ENCODE results near the gene RASGRF2. TPM values are rescaled to one million over a fixed set of nuclear protein-coding genes. Genes with fewer than 3 reads are reported as not detected.
A peak's percentile ranks its signal among the peaks of the same experiment; 100 is the strongest.
"Not testable (repeated sequence)": the region's sequence is repeated elsewhere in the genome, so short reads cannot be mapped to it uniquely, and the experiment has no call there.

RASGRF2 gene
- total RNA-seq, 1 experiment from 2014 or later: 2.7 TPM

GRCh38 chr5:81124689-81125088 lies 164.5 kb downstream of the RASGRF2 start:
- H3K27me3 ChIP-seq, H3K36me3 ChIP-seq, DNase-seq: not testable (repeated sequence)

GRCh38 chr5:81125959-81126358 lies 165.8 kb downstream of the RASGRF2 start:
- Histone ChIP-seq H3K27me3 (no peaks in the 10 kb centered on the region), H3K9me3 (no peaks in the 10 kb centered on the region), H3K36me3 (no peaks in the 10 kb centered on the region), H3K4me3 (no peak overlapping the region)
- no peak for DNase-seq

More at GRCh38 chr5:81124689-81125088, 164.5 kb downstream of the RASGRF2 start:
- not testable (repeated sequence) for H3K9me3 ChIP-seq, H3K4me3 ChIP-seq

GRCh38 chr5:81128416-81128815 lies 168.3 kb downstream of the RASGRF2 start:
- no peak for DNase-seq
- H3K36me3 ChIP-seq: no peaks in the 10 kb centered on the region
- H3K4me3 ChIP-seq: no peak overlapping the region
- H3K27me3 ChIP-seq: no peaks in the 10 kb centered on the region
- H3K9me3 ChIP-seq: no peaks in the 10 kb centered on the region

GRCh38 chr5:81132381-81132780 lies 172.2 kb downstream of the RASGRF2 start:
- no peaks in the 10 kb centered on the region for H3K36me3 ChIP-seq
- H3K4me3 ChIP-seq: no peak overlapping the region
- H3K9me3 ChIP-seq: no peaks in the 10 kb centered on the region
- no peak for DNase-seq
- H3K27me3 ChIP-seq: no peaks in the 10 kb centered on the region

GRCh38 chr5:81134066-81134465 lies 173.9 kb downstream of the RASGRF2 start:
- Histone ChIP-seq H3K36me3 (no peaks in the 10 kb centered on the region), H3K4me3 (no peak overlapping the region), H3K9me3 (no peaks in the 10 kb centered on the region), H3K27me3 (no peaks in the 10 kb centered on the region)
- no peak for DNase-seq

GRCh38 chr5:81134566-81134965 lies 174.4 kb downstream of the RASGRF2 start:
- Histone ChIP-seq H3K27me3 (no peaks in the 10 kb centered on the region), H3K4me3 (no peak overlapping the region), H3K36me3 (no peaks in the 10 kb centered on the region), H3K9me3 (no peaks in the 10 kb centered on the region)
- no peak for DNase-seq

GRCh38 chr5:81136557-81136956 lies 176.4 kb downstream of the RASGRF2 start:
- no peaks in the 10 kb centered on the region for H3K9me3 ChIP-seq
- H3K27me3 ChIP-seq: no peaks in the 10 kb centered on the region
- no peak overlapping the region for H3K4me3 ChIP-seq
- no peak for DNase-seq
- no peaks in the 10 kb centered on the region for H3K36me3 ChIP-seq

- DNase-seq: no peak
- Histone ChIP-seq H3K27me3 (no peaks in the 10 kb centered on the region), H3K36me3 (no peaks in the 10 kb centered on the region), H3K9me3 (no peaks in the 10 kb centered on the region), H3K4me3 (no peak overlapping the region)
Observed at GRCh38 chr5:81137833-81138232, 177.7 kb downstream of the RASGRF2 start.

GRCh38 chr5:81140441-81140840 lies 180.3 kb downstream of the RASGRF2 start:
- DNase-seq: no peak
- H3K9me3 ChIP-seq: no peaks in the 10 kb centered on the region
- H3K36me3 ChIP-seq: no peaks in the 10 kb centered on the region
- no peaks in the 10 kb centered on the region for H3K27me3 ChIP-seq
- H3K4me3 ChIP-seq: no peak overlapping the region

GRCh38 chr5:81140943-81141342 lies 180.8 kb downstream of the RASGRF2 start:
- no peaks in the 10 kb centered on the region for H3K36me3 ChIP-seq
- peak; percentile 50 for DNase-seq
- H3K4me3 ChIP-seq: no peak overlapping the region
- H3K9me3 ChIP-seq: no peaks in the 10 kb centered on the region
- no peaks in the 10 kb centered on the region for H3K27me3 ChIP-seq

GRCh38 chr5:81142108-81142507 lies 181.9 kb downstream of the RASGRF2 start:
- DNase-seq: no peak
- Histone ChIP-seq H3K27me3 (no peaks in the 10 kb centered on the region), H3K36me3 (no peaks in the 10 kb centered on the region), H3K9me3 (no peaks in the 10 kb centered on the region), H3K4me3 (no peak overlapping the region)

GRCh38 chr5:81145329-81145935 lies 185.3 kb downstream of the RASGRF2 start:
- DNase-seq: no peak
- Histone ChIP-seq H3K36me3 (no peaks in the 10 kb centered on the region), H3K9me3 (no peaks in the 10 kb centered on the region), H3K27me3 (no peaks in the 10 kb centered on the region), H3K4me3 (no peak overlapping the region)

- H3K27me3 ChIP-seq: no peaks in the 10 kb centered on the region
- H3K9me3 ChIP-seq: no peaks in the 10 kb centered on the region
- DNase-seq: no peak
- H3K4me3 ChIP-seq: no peak overlapping the region
- no peaks in the 10 kb centered on the region for H3K36me3 ChIP-seq
Observed at GRCh38 chr5:81146031-81146430, 185.9 kb downstream of the RASGRF2 start.

GRCh38 chr5:81147011-81147885 lies 187.1 kb downstream of the RASGRF2 start:
- no peaks in the 10 kb centered on the region for H3K27me3 ChIP-seq
- H3K36me3 ChIP-seq: no peaks in the 10 kb centered on the region
- DNase-seq: no peak
- H3K9me3 ChIP-seq: no peaks in the 10 kb centered on the region
- H3K4me3 ChIP-seq: no peak overlapping the region

GRCh38 chr5:81147886-81148571 lies 187.9 kb downstream of the RASGRF2 start:
- no peak for DNase-seq
- H3K27me3 ChIP-seq: no peaks in the 10 kb centered on the region
- H3K36me3 ChIP-seq: no peaks in the 10 kb centered on the region
- no peak overlapping the region for H3K4me3 ChIP-seq
- no peaks in the 10 kb centered on the region for H3K9me3 ChIP-seq

- Histone ChIP-seq H3K4me3 (no peak overlapping the region), H3K9me3 (0 out of 2 replicates have a peak, but pooled peaks cover 1% of the 10 kb centered on the region), H3K27me3 (no peaks in the 10 kb centered on the region), H3K36me3 (no peaks in the 10 kb centered on the region)
- peak; percentile 7 for DNase-seq
Observed at GRCh38 chr5:81151546-81151945, 191.4 kb downstream of the RASGRF2 start.

- Histone ChIP-seq H3K27me3 (no peaks in the 10 kb centered on the region), H3K9me3 (0 out of 2 replicates have a peak, but pooled peaks cover 1% of the 10 kb centered on the region), H3K36me3 (no peaks in the 10 kb centered on the region), H3K4me3 (no peak overlapping the region)
- no peak for DNase-seq
Observed at GRCh38 chr5:81154725-81155124, 194.6 kb downstream of the RASGRF2 start.
